Left lobe of liver (tissue), 2 donors: ENCODE data around the gene ATP5F1A. TPM values are rescaled to one million over a fixed set of nuclear protein-coding genes. Genes with fewer than 3 reads are reported as not detected.

ENCODE experiments used
- ATAC-seq: fragments of 200-7000 bp; cut with Tn5 transposase; one replicate; pipeline ENCODE4 v1.9.1; 2020; ENCODE audit warnings: mild to moderate bottlenecking, moderate library complexity
- DNase-seq: peaks from one replicate; pipeline ENCODE4 v3.0.0-alpha.2; 2020; ENCODE audit warnings: low spot score
- total RNA-seq: library from RNA; stranded (reverse); gene quantifications from one replicate; pipeline ENCODE4 v1.2.1, GENCODE V29; 2021
- donor health status: DM: no; HTN: no; CAD: no; lungs with moderate emphysema.
- donor health status: DM: no; HTN: yes; CAD: no.

The ATP5F1A gene
- total RNA-seq, 1 donor from 2014 or later, result 314 TPM

GRCh38 chr18:46073474-46074331, 24.4 kb downstream of the ATP5F1A start:
- DNase-seq (peak; percentile 28), ATAC-seq (peak; percentile 66)

DNA sequence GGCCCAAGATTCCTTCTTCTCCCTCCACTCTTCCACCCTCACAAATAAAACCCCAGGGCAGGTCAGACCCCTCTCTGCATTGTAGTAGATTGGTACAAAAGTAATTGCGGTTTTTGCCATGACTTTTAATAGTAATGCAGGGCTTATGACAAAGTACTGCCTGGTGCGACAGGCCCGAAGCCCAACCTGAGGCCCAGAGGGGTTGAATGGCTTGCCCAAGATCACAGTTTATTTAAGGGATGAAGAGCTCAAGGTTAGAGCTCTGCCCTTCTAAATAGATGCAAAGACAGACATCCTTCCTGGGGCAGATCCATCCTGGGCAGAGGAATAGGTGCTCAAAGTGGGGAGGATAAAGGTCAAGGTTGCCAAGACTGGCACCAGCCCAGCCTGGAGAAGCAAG, 25.1 kb downstream of the ATP5F1A start:
- DNase-seq (no peak), ATAC-seq (peak; percentile 1)

- DNase-seq (peak; percentile 55), ATAC-seq (no peak)
Measured at GRCh38 chr18:46072376-46072867, 25.7 kb downstream of the ATP5F1A start.

GRCh38 chr18:46071653-46072375, 26.3 kb downstream of the ATP5F1A start, which contains the start of gene PSTPIP2:
PSTPIP2 (minus strand) TSS chr18:46072260; CDS start chr18:46072188, 72 bp downstream.
- ATAC-seq, result peak; percentile 77

GRCh38 chr18:46070815-46071652, 27.1 kb downstream of the ATP5F1A start:
- DNase-seq (no peak), ATAC-seq (peak; percentile 9)

More at GRCh38 chr18:46071653-46072375, 26.3 kb downstream of the ATP5F1A start, which contains the start of gene PSTPIP2:
- DNase-seq, result peak; percentile 75

DNA sequence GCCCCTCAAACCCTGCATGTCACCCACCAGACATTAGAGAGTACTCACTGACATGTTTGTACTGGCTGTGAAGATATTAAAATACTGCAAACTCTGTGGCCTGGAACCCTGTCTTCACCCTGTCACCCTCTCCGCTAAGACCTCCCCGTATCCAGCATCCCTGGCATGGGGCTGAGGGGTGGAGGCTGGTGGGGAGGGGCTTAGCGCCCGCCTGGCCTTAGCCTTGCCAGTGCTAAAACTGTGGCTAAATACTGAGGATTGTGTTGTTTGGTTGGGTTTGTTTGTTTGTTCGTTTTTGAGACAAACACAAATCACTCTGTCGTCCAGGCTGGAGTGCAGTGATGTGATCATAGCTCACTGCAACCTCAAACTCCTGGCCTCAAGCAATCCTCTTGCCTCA, 27.9 kb downstream of the ATP5F1A start:
- ATAC-seq, result no peak
- no peak for DNase-seq

- ATAC-seq, result no peak
- no peak for DNase-seq
Measured at GRCh38 chr18:46069524-46069923, 28.6 kb downstream of the ATP5F1A start.

- ATAC-seq, result peak; percentile 54
Measured at GRCh38 chr18:46068763-46069162, 29.3 kb downstream of the ATP5F1A start.

DNA sequence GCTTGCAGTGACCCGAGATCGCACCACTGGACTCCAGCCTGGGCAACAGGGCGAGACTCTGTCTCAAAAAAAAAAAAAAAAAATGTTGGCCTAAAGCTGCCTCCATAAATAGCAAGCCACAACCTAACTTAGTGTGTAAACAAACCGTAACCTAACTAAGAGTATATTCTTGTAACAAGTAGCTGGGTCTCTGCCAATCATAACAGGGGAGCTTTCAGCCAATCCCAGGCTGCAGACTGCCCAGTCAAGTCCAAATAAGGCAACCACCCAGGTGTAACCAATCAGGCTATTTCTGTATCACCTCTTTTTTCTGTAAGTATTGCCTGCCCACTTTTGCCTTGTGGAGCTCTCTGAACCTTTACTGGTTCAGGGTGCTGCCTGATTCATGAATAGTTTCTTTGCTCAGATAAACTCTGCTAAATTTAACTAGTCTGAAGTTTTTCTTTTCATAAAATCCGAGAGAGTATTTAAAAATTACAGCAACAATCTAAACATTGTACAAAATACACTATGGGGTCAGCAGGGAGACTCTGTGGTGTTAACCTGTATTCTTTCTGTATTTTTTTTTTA, 30.6 kb downstream of the ATP5F1A start:
- no peak for DNase-seq
- peak; percentile 45 for ATAC-seq

More at GRCh38 chr18:46068763-46069162, 29.3 kb downstream of the ATP5F1A start:
- peak; percentile 55 for DNase-seq

DNA sequence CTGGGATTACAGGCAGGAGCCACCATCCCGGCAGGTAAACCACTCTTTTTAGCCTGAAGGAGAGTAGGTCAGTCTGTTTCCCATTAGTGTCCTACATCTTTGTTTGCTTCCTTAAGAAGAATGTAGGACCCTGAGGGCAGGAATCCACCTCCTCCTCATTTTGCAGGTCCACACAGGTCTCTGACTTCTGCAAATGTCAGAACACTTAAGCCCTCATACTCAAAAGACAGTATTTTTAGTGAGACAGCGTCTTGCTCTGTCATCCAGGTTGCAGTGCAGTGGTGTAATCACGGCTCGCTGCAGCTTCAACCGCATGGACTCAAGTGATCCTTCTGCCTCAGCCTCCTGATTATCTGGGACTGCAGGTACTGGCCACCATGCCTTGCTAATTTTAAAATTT, 35.3 kb downstream of the ATP5F1A start:
- ATAC-seq (no peak), DNase-seq (no peak)

- DNase-seq, result no peak
- no peak for ATAC-seq
Measured at GRCh38 chr18:46061796-46062195, 36.3 kb downstream of the ATP5F1A start.

DNA sequence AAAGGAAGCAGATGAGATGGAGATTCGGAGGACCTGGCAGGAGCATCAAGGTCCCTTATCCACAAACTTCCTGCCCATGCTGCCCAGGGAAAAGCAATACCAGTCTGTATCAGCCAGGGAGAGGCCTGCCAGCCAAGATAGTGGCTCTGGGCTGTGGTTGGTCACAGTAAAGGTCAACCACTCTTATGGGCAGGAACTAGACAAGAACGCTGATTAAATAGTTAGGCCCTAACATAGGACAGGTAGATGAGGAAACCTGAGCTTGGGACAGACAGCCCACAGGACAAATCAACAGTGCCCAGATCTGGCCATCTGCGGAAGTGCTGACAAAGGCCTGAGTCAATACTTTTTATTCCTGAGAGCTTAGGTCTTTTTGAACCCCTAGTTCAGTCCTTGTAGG, 36.7 kb downstream of the ATP5F1A start:
- ATAC-seq (peak; percentile 89), DNase-seq (peak; percentile 52)

DNA sequence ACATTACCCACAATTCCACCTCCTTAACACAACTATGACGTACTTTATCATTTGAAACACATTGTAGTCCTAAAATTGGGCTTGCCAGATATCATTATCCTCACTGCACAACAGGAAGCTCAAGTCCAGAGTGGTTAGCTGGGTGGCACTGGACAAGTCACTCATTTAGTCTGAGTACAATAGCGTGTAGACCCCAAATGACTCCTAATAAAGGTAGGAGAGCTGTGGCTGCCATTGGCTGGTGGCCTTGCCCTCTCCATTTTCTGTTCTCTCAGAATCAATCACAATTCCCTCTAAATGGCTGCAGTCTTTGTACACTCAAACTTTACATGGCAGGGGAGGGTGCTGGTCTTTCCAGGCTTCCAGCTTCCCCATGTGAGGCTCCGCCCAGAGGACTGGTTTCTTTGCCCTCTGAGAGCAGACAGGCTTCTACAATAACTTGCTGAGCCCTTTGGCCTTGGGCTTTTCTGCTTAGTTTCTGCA, 37.7 kb downstream of the ATP5F1A start:
- no peak for DNase-seq
- peak; percentile 27 for ATAC-seq

DNA sequence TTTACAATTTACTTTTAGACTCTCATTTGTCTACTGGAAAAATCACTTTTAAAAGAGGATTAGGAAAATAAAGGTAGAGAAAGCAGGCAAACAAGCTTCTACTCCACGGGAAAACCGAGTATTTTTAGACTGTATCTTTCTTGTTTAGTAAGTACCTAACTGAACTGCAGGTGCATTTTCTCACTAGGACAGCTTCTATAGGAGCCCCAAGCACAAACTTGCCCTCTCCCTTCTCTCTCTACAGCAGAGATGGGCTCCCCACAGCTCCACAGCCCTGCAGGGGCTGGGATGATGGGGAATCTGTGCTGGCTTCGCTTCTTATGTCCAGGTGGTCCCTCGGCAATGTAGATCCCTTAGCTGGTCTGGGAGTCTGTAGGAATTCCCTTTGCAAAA, 42.3 kb downstream of the ATP5F1A start:
- ATAC-seq, result no peak
- no peak for DNase-seq

GRCh38 chr18:46054956-46055837, 42.9 kb downstream of the ATP5F1A start:
- DNase-seq (no peak), ATAC-seq (no peak)

DNA sequence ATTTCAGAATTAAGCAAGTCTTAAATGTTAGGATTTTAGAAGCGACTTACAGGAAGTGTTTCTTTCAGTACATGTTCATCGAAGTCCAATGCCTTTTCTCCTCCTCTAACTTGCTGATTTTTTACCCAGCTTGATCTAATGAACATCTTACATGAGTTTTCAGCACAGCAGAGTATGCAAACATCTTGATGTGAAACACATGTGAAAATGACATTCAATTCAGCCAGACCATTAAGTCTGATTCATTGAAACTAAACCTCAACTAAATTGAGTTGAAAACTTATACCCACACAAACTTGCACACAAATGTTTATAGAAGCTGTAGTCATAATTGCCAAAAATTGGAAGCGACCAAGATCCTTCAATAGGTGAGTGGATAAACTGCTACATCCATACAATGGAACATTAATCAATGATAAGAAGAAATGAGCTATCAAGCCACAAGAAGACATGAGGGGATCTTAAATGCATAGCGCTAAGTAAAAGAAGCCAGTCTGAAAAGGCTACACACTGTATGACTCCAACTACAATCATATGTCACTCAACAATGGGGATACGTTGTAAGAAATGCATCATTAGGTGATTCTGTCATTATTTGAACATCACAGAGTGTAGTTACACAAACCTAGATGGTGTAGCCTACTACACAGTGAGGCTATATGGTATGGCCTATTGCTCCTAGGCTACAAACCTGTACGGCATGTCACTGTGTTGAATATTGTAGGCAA, 44.6 kb downstream of the ATP5F1A start:
- no peak for DNase-seq

DNA sequence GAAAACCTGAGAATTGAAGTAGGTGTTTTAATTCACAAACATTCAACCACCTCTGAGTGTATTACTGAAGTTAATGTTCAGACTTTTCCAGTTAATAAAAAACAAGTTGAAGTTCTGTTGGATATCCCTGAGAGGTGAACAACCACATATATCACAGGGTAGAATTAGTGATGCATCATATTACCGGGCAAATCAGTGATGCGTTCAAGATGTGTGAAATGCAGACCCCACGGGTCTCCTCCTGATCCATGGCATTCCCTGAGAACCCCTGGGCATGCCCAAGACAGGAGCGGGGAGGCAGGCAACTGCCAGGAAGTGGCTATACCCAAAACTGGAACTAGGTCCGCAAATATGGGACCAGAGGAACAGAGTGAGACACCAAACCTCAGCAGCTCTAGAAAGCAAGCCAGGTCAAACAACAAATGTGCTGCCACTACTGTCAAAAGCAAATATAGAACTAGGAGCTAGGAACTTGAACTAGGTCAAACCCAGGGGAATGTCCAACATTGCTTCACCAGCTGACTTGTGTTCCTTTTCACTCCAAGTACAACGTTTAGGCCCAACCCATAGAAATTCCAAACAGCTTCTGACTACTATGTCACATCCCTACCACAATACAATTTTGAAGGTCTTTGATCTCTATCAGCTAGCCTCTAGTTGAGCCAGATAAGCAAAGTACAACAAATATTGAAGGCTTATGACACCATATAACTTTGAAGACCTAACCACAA, 46.2 kb downstream of the ATP5F1A start:
- peak; percentile 80 for DNase-seq
- peak; percentile 97 for ATAC-seq

More for the DNA sequence above, 44.6 kb downstream of the ATP5F1A start:
- no peak for ATAC-seq

DNA sequence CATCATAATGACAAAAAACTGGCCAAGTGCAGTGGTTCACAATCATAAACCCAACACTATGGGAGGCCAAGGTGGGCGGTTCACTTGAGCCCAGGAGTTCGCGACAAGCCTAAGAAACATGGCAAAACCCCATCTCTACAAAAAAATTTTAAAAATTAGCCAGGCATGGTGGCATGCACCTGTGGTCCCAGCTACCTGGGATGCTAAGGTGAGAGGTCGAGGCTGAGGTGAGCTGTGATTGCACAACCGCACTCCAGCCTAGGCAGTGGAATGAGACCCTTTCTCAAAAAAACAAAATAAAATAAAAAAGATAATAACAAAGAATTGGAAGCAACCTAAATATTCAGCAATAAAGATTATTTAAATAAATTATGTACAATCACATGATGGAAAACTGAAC, 47.8 kb downstream of the ATP5F1A start:
- ATAC-seq, result no peak
- DNase-seq, result no peak
